K562 (cell line): ENCODE results near the gene LIMCH1. TPM values are rescaled to one million over a fixed set of nuclear protein-coding genes. Genes with fewer than 3 reads are reported as not detected.

Experiments
- CBFB ChIP-seq: sonication (generic); formaldehyde crosslinking; IDR thresholded peaks from 2 replicates; pipeline ENCODE4 v1.4.0; 2020; ENCODE audit warnings: mild to moderate bottlenecking, missing genetic modification reagents
- CCAR2 ChIP-seq: fragments of 200-400 bp; formaldehyde crosslinking; IDR thresholded peaks from 2 replicates; pipeline ENCODE4 v1.6.1; 2017; ENCODE audit warnings: mild to moderate bottlenecking, low read depth, low read length
- CTCF ChIP-seq, 3 experiments: IDR thresholded peaks in 2 of 3; conservative IDR thresholded peaks in 1 of 3; 2 replicates each; pipeline ENCODE4 v1.5.1; 2011 to 2012; ENCODE audit warnings: low read length in 3 of 3, mild to moderate bottlenecking in 3 of 3, control low read depth in 2 of 3, improper control_type of control experiment in 1 of 3, inconsistent platforms in 1 of 3, low read depth in 1 of 3, mixed read lengths in 1 of 3, moderate library complexity in 1 of 3; ENCODE audit not compliant: insufficient read depth in 2 of 3
- DEAF1 ChIP-seq: fragments of 450-650 bp; formaldehyde crosslinking; IDR thresholded peaks from 2 replicates; pipeline ENCODE4 v1.4.0; 2020; ENCODE audit warnings: mild to moderate bottlenecking, moderate library complexity
- ELF1 ChIP-seq: fragments of 200-800 bp; sonication (Bioruptor generic); IDR thresholded peaks from 2 replicates; pipeline ENCODE4 v1.6.1; 2016; ENCODE audit warnings: missing genetic modification characterization, missing compliant biosample characterization
- KLF16 ChIP-seq: IDR thresholded peaks from 2 replicates; pipeline ENCODE4 v1.6.1; 2016; ENCODE audit warnings: antibody characterized with exemption
- MYC ChIP-seq, 2 experiments: fragments of 250-450 bp in 1 of 2; sonication (Bioruptor Pico) in 1 of 2; IDR thresholded peaks; 2 replicates each; pipeline versions ENCODE4 v1.5.1 to v1.6.1; 2012 to 2021; ENCODE audit warnings: low read depth in 2 of 2, borderline replicate concordance in 1 of 2, improper control_type of control experiment in 1 of 2, low read length in 1 of 2, mild to moderate bottlenecking in 1 of 2, moderate library complexity in 1 of 2
- NCOA6 ChIP-seq: fragments of 450-650 bp; IDR thresholded peaks from 2 replicates; pipeline ENCODE4 v1.6.1; 2017; ENCODE audit warnings: mild to moderate bottlenecking
- POLR3G ChIP-seq: IDR thresholded peaks from 2 replicates; pipeline ENCODE4 v1.6.1; 2011; ENCODE audit not compliant: insufficient read length, insufficient replicate concordance; ENCODE audit errors: extremely low read depth
- REST ChIP-seq, 2 experiments: fragments of 450-650 bp; formaldehyde crosslinking in 1 of 2; IDR thresholded peaks; 2 replicates each; pipeline versions ENCODE4 v1.4.0 to v1.6.1; 2014 to 2020; ENCODE audit warnings: mild to moderate bottlenecking in 2 of 2, borderline replicate concordance in 1 of 2, low read depth in 1 of 2
- SMC3 ChIP-seq: conservative IDR thresholded peaks from 2 replicates; pipeline ENCODE4 v1.6.1; 2011; ENCODE audit warnings: low read depth, low read length, improper control_type of control experiment; ENCODE audit not compliant: insufficient read depth
- TRIM28 ChIP-seq: fragments of 450-650 bp; IDR thresholded peaks from 2 replicates; pipeline ENCODE4 v1.6.1; 2017
- ZNF143 ChIP-seq: sonication (generic); formaldehyde crosslinking; IDR thresholded peaks from 2 replicates; pipeline ENCODE4 v1.9.0; 2022; ENCODE audit warnings: mild to moderate bottlenecking, missing genetic modification reagents
- polyA plus RNA-seq, 8 experiments: library from polyadenylated mRNA; depleted of rRNA in 4 of 8; stranded (reverse) in 5 of 8; unstranded in 3 of 8; fragments of >200 nt; fragmentation: Nextera tagmentation in 2 of 8; fragmentation: Illumina TruSeq in 1 of 8; extraction: Ambion mirVana in 2 of 8; extraction: Trizol in 1 of 8; gene quantifications; 2 replicates each; pipeline versions ENCODE4 v1.2.1 to v1.2.3, GENCODE V29; 2011 to 2014; ENCODE audit warnings: inconsistent platforms in 1 of 8, missing spikeins in 1 of 8
- total RNA-seq, 7 experiments: library from RNA; depleted of rRNA in 6 of 7; stranded (reverse); fragments of >200 nt in 6 of 7; fragmentation: Illumina TruSeq in 2 of 7; extraction: Trizol in 2 of 7; gene quantifications; 2 replicates each; pipeline versions ENCODE4 v1.2.1 to v1.2.3, GENCODE V29; 2011 to 2021; ENCODE audit warnings: low replicate concordance in 1 of 7

LIMCH1 gene
- total and polyA plus RNA-seq, 9 of the 15 experiments (the other 6 are each of a cell fraction or from before 2014, with no cell fraction given), result 0.35 TPM; not detected in 8

GRCh38 chr4:41661442-41662076 lies 123.6 kb downstream of the LIMCH1 start (continued):
- TF ChIP-seq MYC (IDR thresholded peaks at IDR 0.05; ENCODE audit: low read depth, low read length) (0 out of 2 replicates have a peak, but pooled peaks have one; percentile 25), MYC (CRISPR knock-in tag; IDR thresholded peaks at IDR 0.05; ENCODE audit: borderline replicate concordance, low read depth) (no peak), CCAR2 (no peak), DEAF1 (CRISPR knock-in tag) (0 out of 2 replicates have a peak, but pooled peaks have one; percentile 15), NCOA6 (no peak), REST (IDR thresholded peaks at IDR 0.05; ENCODE audit: borderline replicate concordance) (peak; percentile 36; the same call in 1 of the 2 replicates), REST (CRISPR knock-in tag; IDR thresholded peaks at IDR 0.05; ENCODE audit: low read depth) (no peak), CBFB (no peak), KLF16 (peak; percentile 43; the same call in 1 of the 2 replicates), ELF1 (tag) (no peak), POLR3G (no peak), TRIM28 (no peak), SMC3 (peak; percentile 57), ZNF143 (CRISPR knock-in tag) (no peak), CTCF (IDR thresholded peaks at IDR 0.05 in 2 of 3, conservative IDR thresholded peaks at IDR 0.05 in 1 of 3; ENCODE audit: insufficient read depth in 2 of 3, low read depth in 1 of 3, low read length in 3 of 3) (peak; percentile 71 to 89 (median 88))
